ENCODE data around the gene VARS2.

GRCh38 chr6:30876039-30876730, 37.9 kb upstream of the VARS2 start:
- TF ChIP-seq CTCF (IDR thresholded peaks at IDR 0.05) (no peak), EZH2 (IDR thresholded peaks at IDR 0.05; ENCODE audit: borderline replicate concordance, insufficient read depth, low read depth, low read length, poor library complexity, severe bottlenecking) (no peak)

All from B cell (primary cell).